Activated CD8-positive, alpha-beta T cell treated with anti-CD3 and anti-CD28 coated beads, Interleukin-2, amount 10 ng/mL, durations not matched to agents 7 days and 5 days (primary cell): ENCODE data around the gene GUCY2D. TPM values are rescaled to one million over a fixed set of nuclear protein-coding genes. Genes with fewer than 3 reads are reported as not detected.
A peak's percentile ranks its signal among the peaks of the same experiment; 100 is the strongest.

Experiments used
- ATAC-seq: fragments of 150-1000 bp; cut with Tn5 transposase; one replicate; pipeline ENCODE4 v1.10.0; 2021; ENCODE audit warnings: moderate library complexity
- CTCF ChIA-PET: fragments of 350-600 bp; sonication (Branson Sonifier 250); formaldehyde crosslinking; loops from one replicate; lab custom pipeline; 2021; ENCODE audit warnings: antibody characterized with exemption; lab: Charles Lee
- POLR2A ChIA-PET: fragments of 350-600 bp; sonication (Branson Sonifier 250); formaldehyde crosslinking; loops from one replicate; lab custom pipeline; 2021; ENCODE audit warnings: antibody characterized with exemption; lab: Charles Lee
- DNase-seq: peaks from one replicate; pipeline ENCODE4 v3.0.0-alpha.2; 2020
- H3K27ac Mint-ChIP-seq: one replicate; pipeline ENCODE4 v1.8.0; 2021; ENCODE audit warnings: mild to moderate bottlenecking, mixed read lengths
- H3K27me3 Mint-ChIP-seq: one replicate; pipeline ENCODE4 v1.8.0; 2021; ENCODE audit warnings: low read depth, mixed read lengths
- H3K36me3 Mint-ChIP-seq: one replicate; pipeline ENCODE4 v1.8.0; 2021; ENCODE audit warnings: low read depth, mixed read lengths
- H3K4me1 Mint-ChIP-seq: one replicate; pipeline ENCODE4 v1.8.0; 2021; ENCODE audit warnings: low read depth, mixed read lengths
- H3K4me3 Mint-ChIP-seq: one replicate; pipeline ENCODE4 v1.8.0; 2021; ENCODE audit warnings: mild to moderate bottlenecking, mixed read lengths
- H3K9me3 Mint-ChIP-seq: one replicate; pipeline ENCODE4 v1.8.0; 2022; ENCODE audit warnings: mixed read lengths; ENCODE audit not compliant: insufficient read depth
- total RNA-seq, 2 experiments: library from RNA; stranded (reverse); gene quantifications; one replicate each; pipeline ENCODE4 v1.2.3, GENCODE V29; 2021

The GUCY2D gene
- total RNA-seq, 2 experiments from 2014 or later: not detected

GRCh38 chr17:7974638-7975131, 27.7 kb upstream of the GUCY2D start:
- no peak for ATAC-seq
- CTCF ChIA-PET: interaction anchor here (1.2 to 2.0 kb wide), 2 partner anchors 14 to 86 kb away, joined by 3 to 10 read pairs; no protein-coding TSS in a partner anchor
- peaks cover 13% of the 10 kb centered on the region for H3K27me3 Mint-ChIP-seq
- no peak overlapping the region for H3K4me3 Mint-ChIP-seq
- H3K36me3 Mint-ChIP-seq: peaks cover 11% of the 10 kb centered on the region
- H3K4me1 Mint-ChIP-seq: no peaks in the 10 kb centered on the region
- POLR2A ChIA-PET: no interaction called here
- no peak overlapping the region for H3K27ac Mint-ChIP-seq
- peaks cover 13% of the 10 kb centered on the region for H3K9me3 Mint-ChIP-seq
- no peak for DNase-seq

GRCh38 chr17:7977039-7977438, 25.4 kb upstream of the GUCY2D start:
- Mint-ChIP-seq H3K4me3 (no peak overlapping the region), H3K36me3 (peaks cover 11% of the 10 kb centered on the region), H3K27me3 (peaks cover 18% of the 10 kb centered on the region), H3K4me1 (no peaks in the 10 kb centered on the region), H3K27ac (no peak overlapping the region), H3K9me3 (peaks cover 13% of the 10 kb centered on the region)
- DNase-seq: no peak
- ATAC-seq: no peak
- ChIA-PET POLR2A (no interaction called here), CTCF (interaction anchor here (1.0 kb wide), 1 partner anchor 11 kb away, joined by 3 read pairs; no protein-coding TSS in a partner anchor)

- Mint-ChIP-seq H3K36me3 (peaks cover 11% of the 10 kb centered on the region), H3K9me3 (peaks cover 13% of the 10 kb centered on the region), H3K4me1 (no peaks in the 10 kb centered on the region), H3K27me3 (peaks cover 18% of the 10 kb centered on the region), H3K27ac (no peak overlapping the region), H3K4me3 (no peak overlapping the region)
- no peak for DNase-seq
- ChIA-PET CTCF (interaction anchor here (1.0 kb wide), 2 partner anchors 11 to 78 kb away, joined by 3 read pairs; no protein-coding TSS in a partner anchor), POLR2A (no interaction called here)
- ATAC-seq: no peak
These were observed 24.6 kb upstream of the GUCY2D start for GRCh38 chr17:7977805-7978204.

GRCh38 chr17:7982173-7982572, 20.2 kb upstream of the GUCY2D start:
- H3K4me3 Mint-ChIP-seq: no peak overlapping the region
- POLR2A ChIA-PET: no interaction called here
- peaks cover 23% of the 10 kb centered on the region for H3K27me3 Mint-ChIP-seq
- H3K27ac Mint-ChIP-seq: no peak overlapping the region
- CTCF ChIA-PET: interaction anchor here (1.1 to 12.2 kb wide), 5 partner anchors 8 to 117 kb away, joined by 6 to 237 read pairs (median 25); partner anchors contain the start of genes CNTROB, RNF227 and TRAPPC1
- no peak for ATAC-seq
- no peak for DNase-seq
- H3K36me3 Mint-ChIP-seq: no peaks in the 10 kb centered on the region
- no peaks in the 10 kb centered on the region for H3K4me1 Mint-ChIP-seq
- no peaks in the 10 kb centered on the region for H3K9me3 Mint-ChIP-seq

- Mint-ChIP-seq H3K36me3 (no peaks in the 10 kb centered on the region), H3K4me3 (no peak overlapping the region), H3K4me1 (no peaks in the 10 kb centered on the region), H3K9me3 (no peaks in the 10 kb centered on the region), H3K27ac (no peak overlapping the region), H3K27me3 (peaks cover 28% of the 10 kb centered on the region)
- ChIA-PET CTCF (interaction anchor here (1.0 to 12.2 kb wide), 7 partner anchors 7 to 240 kb away, joined by 3 to 237 read pairs (median 7); partner anchors contain the start of genes CNTROB, RNF227 and TRAPPC1), POLR2A (no interaction called here)
- ATAC-seq: no peak
- no peak for DNase-seq
These were observed 19.7 kb upstream of the GUCY2D start for GRCh38 chr17:7982666-7983065.

GRCh38 chr17:7984904-7985303, 17.5 kb upstream of the GUCY2D start:
- ATAC-seq: no peak
- CTCF ChIA-PET: interaction anchor here (1.1 to 12.2 kb wide), 4 partner anchors 12 to 120 kb away, joined by 3 to 237 read pairs (median 104); partner anchors contain the start of gene RNF227
- POLR2A ChIA-PET: no interaction called here
- DNase-seq: no peak
- no peaks in the 10 kb centered on the region for H3K36me3 Mint-ChIP-seq
- H3K4me1 Mint-ChIP-seq: peaks cover 19% of the 10 kb centered on the region
- no peak overlapping the region for H3K27ac Mint-ChIP-seq
- peaks cover 25% of the 10 kb centered on the region for H3K27me3 Mint-ChIP-seq
- no peak overlapping the region for H3K4me3 Mint-ChIP-seq
- H3K9me3 Mint-ChIP-seq: no peaks in the 10 kb centered on the region

- peaks cover 35% of the 10 kb centered on the region for H3K4me1 Mint-ChIP-seq
- DNase-seq (no peak), ATAC-seq (no peak)
- H3K27me3 Mint-ChIP-seq: peaks cover 17% of the 10 kb centered on the region
- CTCF ChIA-PET: interaction anchor here (1.0 to 12.2 kb wide), 11 partner anchors 10 to 136 kb away, joined by 3 to 237 read pairs (median 3); partner anchors contain the start of genes CNTROB, KCNAB3, RNF227 and TRAPPC1
- no peak overlapping the region for H3K27ac Mint-ChIP-seq
- H3K4me3 Mint-ChIP-seq: no peak overlapping the region
- POLR2A ChIA-PET: interaction anchor here (1.3 kb wide), 1 partner anchor 71 kb away, joined by 5 read pairs; the partner anchor contains the start of gene RNF227
- H3K9me3 Mint-ChIP-seq: no peaks in the 10 kb centered on the region
- no peaks in the 10 kb centered on the region for H3K36me3 Mint-ChIP-seq
These were observed 15.1 kb upstream of the GUCY2D start for GRCh38 chr17:7987112-7987893.

- peak; percentile 82 for DNase-seq
- H3K9me3 Mint-ChIP-seq: no peaks in the 10 kb centered on the region
- peaks cover 35% of the 10 kb centered on the region for H3K4me1 Mint-ChIP-seq
- CTCF ChIA-PET: interaction anchor here (0.6 to 12.2 kb wide), 33 partner anchors 8 to 176 kb away, joined by 3 to 237 read pairs (median 5); partner anchors contain the start of genes CNTROB, KCNAB3, NAA38 and RNF227
- H3K4me3 Mint-ChIP-seq: no peak overlapping the region
- no peaks in the 10 kb centered on the region for H3K36me3 Mint-ChIP-seq
- POLR2A ChIA-PET: interaction anchor here (0.6 to 1.0 kb wide), 3 partner anchors 57 to 132 kb away, joined by 3 to 5 read pairs (median 5); partner anchors contain the start of genes CNTROB, NAA38 and TRAPPC1
- no peak overlapping the region for H3K27ac Mint-ChIP-seq
- peak; percentile 55 for ATAC-seq
- peaks cover 13% of the 10 kb centered on the region for H3K27me3 Mint-ChIP-seq
These were observed 13.7 kb upstream of the GUCY2D start for GRCh38 chr17:7988750-7989178.

- POLR2A ChIA-PET: interaction anchor here (0.5 to 1.5 kb wide), 7 partner anchors 46 to 257 kb away, joined by 3 to 9 read pairs (median 3); partner anchors contain the start of genes CNTROB, RNF227 and TRAPPC1
- ATAC-seq (peak; percentile 91), DNase-seq (peak; percentile 93)
- no peaks in the 10 kb centered on the region for H3K36me3 Mint-ChIP-seq
- peak overlapping the region; percentile 77 for H3K4me3 Mint-ChIP-seq
- peaks cover 16% of the 10 kb centered on the region for H3K27me3 Mint-ChIP-seq
- H3K27ac Mint-ChIP-seq: peak overlapping the region; percentile 88
- CTCF ChIA-PET: interaction anchor here (0.6 to 12.2 kb wide), 50 partner anchors 9 to 971 kb away, joined by 3 to 237 read pairs (median 5); partner anchors contain the start of genes CHD3, CNTROB, GUCY2D and KCNAB3
- no peaks in the 10 kb centered on the region for H3K9me3 Mint-ChIP-seq
- peaks cover 35% of the 10 kb centered on the region for H3K4me1 Mint-ChIP-seq
These were observed 12.4 kb upstream of the GUCY2D start for GRCh38 chr17:7989781-7990655.

GRCh38 chr17:7992516-7992915, 9.9 kb upstream of the GUCY2D start:
- no peak for DNase-seq
- Mint-ChIP-seq H3K4me1 (peaks cover 42% of the 10 kb centered on the region), H3K9me3 (no peaks in the 10 kb centered on the region), H3K27ac (no peak overlapping the region), H3K36me3 (no peaks in the 10 kb centered on the region), H3K27me3 (peaks cover 20% of the 10 kb centered on the region), H3K4me3 (no peak overlapping the region)
- no peak for ATAC-seq
- POLR2A ChIA-PET: interaction anchor here (1.4 kb wide), 1 partner anchor 9 kb away, joined by 3 read pairs; no protein-coding TSS in a partner anchor
- CTCF ChIA-PET: interaction anchor here (0.7 to 12.2 kb wide), 8 partner anchors 10 to 249 kb away, joined by 3 to 237 read pairs (median 4); partner anchors contain the start of genes CYB5D1, GUCY2D, NAA38 and RNF227
